Neural progenitor cell (in vitro differentiated cells): ENCODE data around the gene WNT3A. TPM values are rescaled to one million over a fixed set of nuclear protein-coding genes. Genes with fewer than 3 reads are reported as not detected.

ENCODE experiments used
- DNase-seq: peaks from one replicate; pipeline ENCODE4 v3.0.0-alpha.2; 2016; ENCODE audit warnings: low spot score
- H2AFZ ChIP-seq: fragments of 200-600 bp; sonication (generic); replicated peaks from 2 replicates; pipeline ENCODE4 v1.6.1; 2016; ENCODE audit warnings: antibody characterized with exemption
- H3F3A ChIP-seq: fragments of 200-600 bp; sonication (generic); 2 replicates; pipeline ENCODE4 v1.6.1; 2016; ENCODE audit warnings: antibody characterized with exemption, low read depth
- H3K27ac ChIP-seq: fragments of 200-600 bp; sonication (generic); 2 replicates; pipeline ENCODE4 v1.5.1; 2016; ENCODE audit warnings: mild to moderate bottlenecking
- H3K27me3 ChIP-seq: fragments of 200-600 bp; sonication (generic); 2 replicates; pipeline ENCODE4 v1.6.1; 2016; ENCODE audit warnings: mild to moderate bottlenecking, moderate library complexity
- H3K36me3 ChIP-seq: fragments of 200-600 bp; sonication (generic); 2 replicates; pipeline ENCODE4 v1.5.1; 2016
- H3K4me1 ChIP-seq: fragments of 200-600 bp; sonication (generic); 2 replicates; pipeline ENCODE4 v1.6.1; 2016; ENCODE audit warnings: mixed run types
- H3K4me2 ChIP-seq: fragments of 200-600 bp; sonication (generic); 2 replicates; pipeline ENCODE4 v1.6.1; 2016
- H3K4me3 ChIP-seq: fragments of 200-600 bp; sonication (generic); 2 replicates; pipeline ENCODE4 v1.5.1; 2016
- H3K79me2 ChIP-seq: fragments of 200-600 bp; sonication (generic); 2 replicates; pipeline ENCODE4 v1.6.1; 2016; ENCODE audit warnings: low read depth
- H3K9ac ChIP-seq: fragments of 200-600 bp; sonication (generic); 2 replicates; pipeline ENCODE4 v1.6.1; 2016
- H3K9me3 ChIP-seq: fragments of 200-600 bp; sonication (generic); 2 replicates; pipeline ENCODE4 v1.5.1; 2016; ENCODE audit warnings: low read depth
- H4K20me1 ChIP-seq: fragments of 200-600 bp; sonication (generic); 2 replicates; pipeline ENCODE4 v1.6.1; 2016; ENCODE audit warnings: low read depth
- H3K27ac Mint-ChIP-seq: 3 replicates; pipeline ENCODE4 v1.8.0; 2021; ENCODE audit warnings: mixed read lengths
- H3K27me3 Mint-ChIP-seq: 2 replicates; pipeline ENCODE4 v1.8.0; 2022; ENCODE audit warnings: low read depth, mild to moderate bottlenecking, inconsistent platforms, moderate library complexity, mixed read lengths; ENCODE audit not compliant: insufficient read depth
- H3K36me3 Mint-ChIP-seq: 3 replicates; pipeline ENCODE4 v1.8.0; 2021; ENCODE audit warnings: mixed read lengths
- H3K4me1 Mint-ChIP-seq: 3 replicates; pipeline ENCODE4 v1.8.0; 2021; ENCODE audit warnings: mixed read lengths
- H3K4me3 Mint-ChIP-seq: 3 replicates; pipeline ENCODE4 v1.8.0; 2021; ENCODE audit warnings: mild to moderate bottlenecking, moderate library complexity, mixed read lengths
- H3K9me3 Mint-ChIP-seq: 3 replicates; pipeline ENCODE4 v1.8.0; 2020; ENCODE audit warnings: mixed read lengths
- CTCF ChIP-seq: fragments of 200-600 bp; sonication (generic); IDR thresholded peaks from 2 replicates; pipeline ENCODE4 v1.5.1; 2017; ENCODE audit warnings: antibody characterized with exemption, mild to moderate bottlenecking
- EZH2 ChIP-seq: fragments of 200-600 bp; sonication (generic); IDR thresholded peaks from 2 replicates; pipeline ENCODE4 v1.6.1; 2017; ENCODE audit warnings: antibody characterized with exemption, mild to moderate bottlenecking, moderate library complexity
- EZH2phosphoT487 ChIP-seq: fragments of 200-600 bp; sonication (generic); IDR thresholded peaks from 2 replicates; pipeline ENCODE4 v1.6.1; 2017; ENCODE audit warnings: antibody characterized with exemption
- total RNA-seq: library from RNA; depleted of rRNA; stranded (reverse); fragments of >200 nt; gene quantifications from 2 replicates; pipeline ENCODE4 v1.2.3, GENCODE V29; 2015; ENCODE audit warnings: low replicate concordance

WNT3A gene
- total RNA-seq, 1 donor from 2014 or later = not detected

DNA sequence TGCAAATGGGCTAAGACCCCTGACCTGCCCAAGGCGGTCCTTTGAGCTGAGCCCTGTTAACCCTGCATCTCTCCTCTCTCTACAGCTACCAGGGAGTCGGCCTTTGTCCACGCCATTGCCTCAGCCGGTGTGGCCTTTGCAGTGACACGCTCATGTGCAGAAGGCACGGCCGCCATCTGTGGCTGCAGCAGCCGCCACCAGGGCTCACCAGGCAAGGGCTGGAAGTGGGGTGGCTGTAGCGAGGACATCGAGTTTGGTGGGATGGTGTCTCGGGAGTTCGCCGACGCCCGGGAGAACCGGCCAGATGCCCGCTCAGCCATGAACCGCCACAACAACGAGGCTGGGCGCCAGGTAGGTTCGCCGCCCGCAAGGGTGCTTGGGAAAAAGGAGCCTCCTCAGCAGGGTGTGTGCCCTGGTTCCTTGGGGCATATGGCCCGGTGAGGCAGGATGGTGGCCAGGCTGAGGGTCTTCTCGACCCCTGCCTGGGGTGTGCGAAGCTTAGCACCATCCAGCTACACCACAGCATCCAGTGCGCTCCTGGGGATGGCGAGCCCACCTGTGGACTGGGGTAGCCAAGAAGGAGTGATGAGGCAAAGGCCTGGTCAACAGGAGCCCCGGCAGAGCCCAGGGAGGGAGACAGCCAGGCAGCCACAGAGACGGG lies 43.9 kb downstream of the WNT3A start:
- Histone ChIP-seq H3K4me3 (no peak overlapping the region), H3K36me3 (no peaks in the 10 kb centered on the region), H3K4me2 (no peak overlapping the region), H3K27me3 (peaks cover 80% of the 10 kb centered on the region), H2AFZ (no peak overlapping the region), H3K79me2 (no peaks in the 10 kb centered on the region), H3K9me3 (no peaks in the 10 kb centered on the region), H3K27ac (no peak overlapping the region), H4K20me1 (no peaks in the 10 kb centered on the region), H3F3A (no peaks in the 10 kb centered on the region), H3K9ac (no peak overlapping the region), H3K4me1 (no peaks in the 10 kb centered on the region)
- no peak for DNase-seq
- Mint-ChIP-seq H3K9me3 (peaks cover 13% of the 10 kb centered on the region), H3K27ac (no peak overlapping the region), H3K27me3 (peaks cover 24% of the 10 kb centered on the region), H3K4me1 (peaks cover 23% of the 10 kb centered on the region), H3K36me3 (peaks cover 32% of the 10 kb centered on the region), H3K4me3 (no peak overlapping the region)
- TF ChIP-seq EZH2 (no peak), CTCF (no peak), EZH2phosphoT487 (no peak)

DNA sequence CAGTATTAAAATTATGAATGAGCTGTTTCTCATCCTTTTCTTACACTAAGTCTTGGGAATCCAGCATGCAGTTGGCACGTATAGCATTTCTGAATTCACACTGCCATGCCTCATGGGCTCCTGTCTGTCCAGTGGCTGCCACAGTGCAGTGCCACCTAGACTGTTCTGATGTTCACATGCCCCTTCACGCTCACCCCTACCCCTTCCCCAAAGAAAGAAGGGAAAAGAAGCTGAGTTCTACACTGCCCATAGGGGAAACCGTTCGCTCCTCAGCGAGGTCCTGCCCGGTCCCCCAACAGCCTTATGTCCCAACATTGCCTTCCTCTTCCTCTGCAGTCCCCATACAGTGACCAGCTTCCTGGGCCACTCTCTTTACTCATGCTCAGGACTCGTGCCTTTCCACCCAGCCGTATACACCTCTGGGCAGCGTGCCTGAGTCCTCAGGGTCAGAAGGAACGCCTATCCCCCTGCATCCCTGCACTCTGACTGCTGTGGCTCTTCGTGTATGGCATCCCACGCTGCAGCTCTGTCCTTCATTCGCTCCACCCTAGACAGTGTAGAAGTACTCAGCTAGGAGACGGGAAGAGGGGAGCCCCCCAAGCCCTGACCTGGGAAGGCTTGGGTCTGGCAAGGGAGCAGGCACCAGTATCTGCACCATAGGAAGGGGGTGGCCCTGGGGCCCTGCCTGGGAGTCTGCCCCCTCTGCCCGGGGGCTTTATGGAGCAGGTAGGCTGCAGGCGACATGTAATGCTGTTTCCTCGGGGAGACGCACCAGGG lies 51.6 kb downstream of the WNT3A start:
- Histone ChIP-seq H3K4me2 (no peak overlapping the region), H3K27ac (no peak overlapping the region), H3F3A (no peaks in the 10 kb centered on the region), H3K79me2 (no peaks in the 10 kb centered on the region), H3K27me3 (peaks cover 99% of the 10 kb centered on the region), H3K9ac (no peak overlapping the region), H2AFZ (no peak overlapping the region), H3K4me1 (peaks cover 4% of the 10 kb centered on the region), H3K9me3 (no peaks in the 10 kb centered on the region), H3K36me3 (no peaks in the 10 kb centered on the region), H4K20me1 (no peaks in the 10 kb centered on the region), H3K4me3 (no peak overlapping the region)
- Mint-ChIP-seq H3K36me3 (peaks cover 24% of the 10 kb centered on the region), H3K4me3 (peak overlapping the region; percentile 50), H3K9me3 (peaks cover 17% of the 10 kb centered on the region), H3K27ac (no peak overlapping the region), H3K27me3 (peaks cover 34% of the 10 kb centered on the region), H3K4me1 (peaks cover 12% of the 10 kb centered on the region)
- TF ChIP-seq EZH2phosphoT487 (no peak), CTCF (no peak), EZH2 (no peak)
- no peak for DNase-seq

- Mint-ChIP-seq H3K9me3 (peaks cover 14% of the 10 kb centered on the region), H3K36me3 (peaks cover 20% of the 10 kb centered on the region), H3K4me3 (no peak overlapping the region), H3K4me1 (peaks cover 12% of the 10 kb centered on the region), H3K27me3 (peaks cover 34% of the 10 kb centered on the region), H3K27ac (no peak overlapping the region)
- H2AFZ ChIP-seq = peak overlapping the region; percentile 37
- H3K9ac ChIP-seq = no peak overlapping the region
- H3K27ac ChIP-seq = no peak overlapping the region
- no peaks in the 10 kb centered on the region for H3K36me3 ChIP-seq
- no peaks in the 10 kb centered on the region for H3K9me3 ChIP-seq
- peaks cover 4% of the 10 kb centered on the region for H3K4me1 ChIP-seq
- H3F3A ChIP-seq = no peaks in the 10 kb centered on the region
- TF ChIP-seq CTCF (no peak), EZH2phosphoT487 (peak; percentile 83), EZH2 (peak; percentile 96)
- peaks cover 92% of the 10 kb centered on the region for H3K27me3 ChIP-seq
- no peak for DNase-seq
- no peaks in the 10 kb centered on the region for H4K20me1 ChIP-seq
- peak overlapping the region; percentile 41 for H3K4me2 ChIP-seq
- peak overlapping the region; percentile 17 for H3K4me3 ChIP-seq
- H3K79me2 ChIP-seq = no peaks in the 10 kb centered on the region
Measured at GRCh38 chr1:228058949-228059633, 52.3 kb downstream of the WNT3A start.
